Fibroblast of skin of right biceps (primary cell): Measurements from ENCODE around the gene CAT.

ENCODE experiments used
- DNase-seq: peaks from one replicate; pipeline ENCODE4 v3.0.0-alpha.2; 2013

The CAT gene

DNA sequence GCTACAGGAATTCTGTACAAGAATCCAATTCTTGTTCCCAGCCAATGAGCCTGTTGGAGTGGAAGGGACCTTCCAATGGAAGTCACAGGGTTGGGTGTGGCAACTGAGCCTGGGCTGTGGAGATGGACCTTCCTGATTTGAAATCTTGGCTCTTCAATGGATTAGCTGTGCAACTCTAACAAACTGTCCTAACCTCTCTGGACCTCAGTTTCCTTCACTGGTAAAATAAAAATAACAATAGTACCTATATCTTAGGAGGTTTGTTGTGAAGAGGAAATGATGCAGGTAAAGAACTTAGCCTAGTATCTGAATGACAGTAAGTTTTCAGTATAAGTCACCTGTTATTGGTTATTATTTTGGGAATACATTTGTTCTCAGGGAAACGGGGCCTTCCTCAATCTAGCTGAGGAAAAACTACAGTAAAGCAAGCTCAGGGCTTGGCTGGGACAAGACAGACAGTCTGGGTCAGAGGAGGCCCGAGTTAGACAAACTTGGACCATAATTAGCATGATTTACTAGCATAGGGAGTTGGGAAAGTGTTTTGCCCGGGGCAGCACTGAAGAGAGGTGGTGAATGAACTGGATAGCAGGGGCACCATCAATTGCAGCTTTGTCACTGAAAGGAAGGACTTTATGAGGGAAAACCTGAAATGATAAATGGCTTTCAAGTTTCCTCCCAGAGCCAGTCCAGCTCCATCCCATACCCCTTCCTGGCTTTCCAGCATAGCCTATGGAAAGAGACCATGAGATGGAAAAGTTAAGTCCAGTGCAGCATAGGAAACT, 61.2 kb downstream of the CAT start:
- DNase-seq: no peak

DNA sequence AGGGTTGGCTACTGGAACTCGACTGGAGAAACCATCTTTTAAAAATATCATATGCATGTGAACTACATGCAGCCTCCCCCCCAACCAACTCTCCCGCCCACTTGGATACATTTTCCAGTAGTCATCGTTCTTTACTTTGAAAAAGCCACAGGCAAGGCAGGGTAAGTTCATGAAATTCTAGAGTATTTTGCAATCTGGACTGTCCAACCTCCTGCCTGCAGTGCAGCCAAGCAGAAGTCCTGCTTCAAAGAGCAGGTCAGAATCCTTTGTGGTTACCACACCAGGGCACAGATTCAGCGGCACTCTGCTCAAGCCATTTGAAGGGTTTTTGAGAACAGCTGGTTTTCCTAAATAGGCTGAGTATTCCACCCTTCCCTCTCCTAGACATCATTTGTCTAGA, 62.8 kb downstream of the CAT start:
- peak; percentile 80 for DNase-seq

DNA sequence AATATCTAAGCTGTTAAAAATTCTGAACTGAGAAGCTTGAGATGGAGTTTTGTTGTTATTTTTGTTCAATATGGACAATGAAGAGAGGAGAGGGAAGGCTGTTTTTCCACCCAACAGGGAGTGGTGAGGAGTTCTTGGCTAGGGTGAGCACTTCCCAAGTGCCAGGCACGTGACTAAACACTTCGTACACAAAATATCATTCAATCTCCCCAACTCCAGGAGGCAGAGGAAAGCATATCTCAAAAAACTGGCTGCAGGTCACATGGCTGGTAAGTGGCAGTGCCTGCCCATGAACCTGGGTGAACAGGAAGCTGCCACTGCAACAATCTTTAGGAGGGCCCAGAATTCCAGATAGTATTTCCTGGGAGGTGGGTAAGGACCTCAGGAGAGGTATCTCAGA, 63.2 kb downstream of the CAT start:
- peak; percentile 8 for DNase-seq

DNA sequence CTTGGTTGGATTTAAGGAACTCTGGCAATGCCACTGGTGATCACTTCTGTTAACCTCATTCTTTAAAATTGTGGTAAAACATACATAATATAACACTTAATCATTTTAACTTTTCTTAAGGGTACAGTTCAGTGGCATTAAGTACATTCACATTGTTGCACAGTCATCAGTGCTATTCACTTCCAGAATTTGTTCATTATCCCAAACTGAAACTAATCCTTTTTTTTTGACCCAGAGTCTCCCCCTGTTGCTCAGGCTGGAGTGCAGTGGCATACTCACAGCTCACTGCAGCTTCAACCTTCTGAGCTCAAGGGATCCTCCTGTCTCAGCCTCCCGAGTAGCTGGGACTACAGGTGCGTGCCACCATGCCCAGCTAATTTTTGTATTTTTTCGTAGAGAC, 64.2 kb downstream of the CAT start:
- peak; percentile 12 for DNase-seq

DNA sequence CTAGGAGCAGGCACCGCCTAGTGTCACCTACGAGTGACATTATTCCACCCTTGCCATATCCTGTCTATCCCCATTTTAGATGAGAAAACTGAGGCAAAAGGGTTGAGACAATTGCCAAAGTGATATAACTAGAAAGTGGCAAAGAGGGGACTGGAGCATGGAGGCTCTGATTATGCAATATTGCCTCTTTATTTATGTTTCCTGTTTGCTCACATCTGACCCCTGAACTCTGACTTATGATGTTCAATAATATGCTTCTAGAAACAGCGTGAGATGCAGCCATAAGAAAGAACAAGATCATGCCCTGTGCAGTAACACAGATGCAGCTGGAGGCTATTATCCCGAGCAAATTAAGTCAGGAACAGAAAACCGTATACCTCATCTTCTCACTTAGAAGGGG, 67.1 kb downstream of the CAT start:
- DNase-seq: no peak

DNA sequence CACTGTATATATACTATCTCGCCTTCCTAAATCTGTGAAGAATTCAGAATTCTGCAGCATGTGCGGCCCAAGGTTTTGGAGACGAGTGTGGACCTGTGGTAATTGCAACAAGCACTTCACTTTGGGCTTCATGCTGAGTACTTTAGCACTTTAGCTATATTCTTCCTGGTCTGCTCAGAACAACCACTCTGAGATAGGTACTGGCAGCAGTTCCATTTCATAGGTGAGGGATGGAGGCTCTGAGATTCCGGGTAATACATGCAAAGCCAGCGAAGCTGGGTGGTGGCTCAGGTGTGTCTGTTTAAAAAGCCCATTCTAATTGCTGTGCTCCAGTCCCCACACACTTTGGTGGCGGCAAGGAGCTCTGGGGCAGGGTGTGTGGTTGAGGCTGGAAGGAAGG, 68.4 kb downstream of the CAT start:
- DNase-seq: no peak

DNA sequence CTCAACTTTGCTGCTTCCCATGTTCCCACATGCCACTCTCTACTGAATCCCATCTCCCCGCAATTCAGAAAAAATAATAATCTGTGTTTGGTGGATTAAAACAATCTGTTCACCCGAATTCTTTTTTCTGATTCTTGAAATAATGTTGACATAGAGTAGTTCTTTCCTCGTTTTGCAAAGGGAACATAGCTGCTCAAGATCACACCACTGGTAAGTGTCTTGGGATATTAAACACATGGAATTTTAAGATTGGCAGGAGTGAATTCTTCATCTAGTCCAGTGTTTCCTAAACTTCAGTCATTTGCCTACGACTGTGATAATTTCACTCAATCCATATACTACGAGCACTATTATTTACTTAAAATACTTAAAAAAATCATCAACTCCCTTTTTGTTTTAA, 68.9 kb downstream of the CAT start:
- DNase-seq: no peak

DNA sequence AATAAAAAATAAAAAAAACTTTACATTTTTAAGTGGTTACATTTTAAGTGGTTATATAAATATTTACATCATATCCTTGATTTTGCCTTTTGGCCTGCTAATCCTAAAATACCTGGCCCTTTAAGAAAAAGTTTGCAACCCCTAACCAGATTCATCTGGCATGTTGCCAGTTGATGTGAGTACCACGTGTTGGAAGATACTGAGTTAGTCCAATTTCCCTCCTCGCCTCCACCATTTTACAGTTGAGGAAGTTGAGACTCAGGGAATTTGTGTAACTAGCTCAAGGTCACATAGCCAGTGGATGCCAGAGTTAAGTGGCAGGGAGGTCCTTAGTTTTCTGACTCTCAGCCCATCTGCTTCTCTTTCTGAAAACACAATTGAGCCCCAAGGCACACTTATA, 69.8 kb downstream of the CAT start:
- peak; percentile 10 for DNase-seq

DNA sequence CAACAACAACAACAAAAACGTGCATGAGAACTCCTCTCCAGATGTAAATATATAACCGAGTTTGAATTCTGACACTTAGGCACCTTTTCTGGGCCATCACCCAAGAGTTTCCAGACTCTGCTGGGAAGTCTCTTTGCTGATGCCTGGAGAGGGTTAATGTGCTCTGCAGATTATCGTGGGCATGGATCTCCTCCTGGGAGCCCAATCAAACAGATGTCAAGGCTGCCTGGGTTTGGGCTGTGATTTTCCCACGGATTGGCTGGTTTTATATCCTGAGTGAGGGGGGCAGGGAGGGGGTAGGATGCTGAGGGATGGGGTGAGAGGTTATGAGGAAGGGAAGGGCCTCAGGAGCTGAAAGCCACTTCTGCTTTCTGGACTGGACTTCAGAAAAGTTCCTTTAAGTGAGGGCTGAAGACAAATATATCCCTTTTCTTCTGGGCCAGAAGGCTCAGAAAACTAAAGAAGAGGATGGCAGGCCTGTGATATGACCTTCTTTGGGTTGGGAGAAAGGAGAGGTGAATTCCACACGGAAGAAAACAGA, 70.7 kb downstream of the CAT start:
- no peak for DNase-seq

DNA sequence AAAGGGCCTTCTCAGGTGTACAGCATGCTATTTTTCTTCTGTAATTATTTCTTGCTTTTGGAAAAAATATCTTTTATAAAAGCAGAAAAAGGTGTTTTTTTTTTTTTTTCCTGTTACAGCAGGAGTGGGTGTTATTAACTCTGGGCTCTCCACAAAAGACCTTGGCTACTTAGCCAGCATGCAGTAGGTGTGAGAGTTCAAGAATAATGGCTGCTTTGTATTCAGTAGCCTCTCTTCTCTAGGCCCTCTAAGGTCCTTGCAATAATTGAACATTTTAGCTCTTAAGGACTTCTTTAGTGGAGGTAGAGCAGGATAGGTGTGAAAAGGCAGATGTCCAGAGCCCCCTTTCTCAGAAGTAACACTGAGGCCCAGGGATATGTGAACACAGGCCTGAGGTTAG, 71.5 kb downstream of the CAT start:
- DNase-seq: no peak

DNA sequence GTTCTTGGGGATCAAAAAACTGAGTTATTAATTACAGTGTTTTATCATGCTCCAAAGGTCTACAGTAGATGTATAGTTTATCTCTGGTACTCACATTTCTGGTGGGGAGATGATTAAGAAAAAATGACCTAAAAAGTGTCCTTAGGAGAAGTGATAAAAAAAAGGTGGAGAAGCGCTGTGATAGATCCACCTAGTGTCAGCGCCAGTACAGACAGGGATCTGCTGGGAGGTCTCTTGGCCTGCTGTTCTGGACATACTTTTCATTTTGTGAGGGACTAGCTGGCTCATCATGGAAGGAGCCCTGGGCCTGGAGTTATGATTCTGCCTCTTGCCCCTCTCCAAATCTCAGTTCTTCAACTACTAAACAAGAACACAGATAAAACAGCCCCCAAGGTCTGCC, 71.9 kb downstream of the CAT start:
- no peak for DNase-seq

DNA sequence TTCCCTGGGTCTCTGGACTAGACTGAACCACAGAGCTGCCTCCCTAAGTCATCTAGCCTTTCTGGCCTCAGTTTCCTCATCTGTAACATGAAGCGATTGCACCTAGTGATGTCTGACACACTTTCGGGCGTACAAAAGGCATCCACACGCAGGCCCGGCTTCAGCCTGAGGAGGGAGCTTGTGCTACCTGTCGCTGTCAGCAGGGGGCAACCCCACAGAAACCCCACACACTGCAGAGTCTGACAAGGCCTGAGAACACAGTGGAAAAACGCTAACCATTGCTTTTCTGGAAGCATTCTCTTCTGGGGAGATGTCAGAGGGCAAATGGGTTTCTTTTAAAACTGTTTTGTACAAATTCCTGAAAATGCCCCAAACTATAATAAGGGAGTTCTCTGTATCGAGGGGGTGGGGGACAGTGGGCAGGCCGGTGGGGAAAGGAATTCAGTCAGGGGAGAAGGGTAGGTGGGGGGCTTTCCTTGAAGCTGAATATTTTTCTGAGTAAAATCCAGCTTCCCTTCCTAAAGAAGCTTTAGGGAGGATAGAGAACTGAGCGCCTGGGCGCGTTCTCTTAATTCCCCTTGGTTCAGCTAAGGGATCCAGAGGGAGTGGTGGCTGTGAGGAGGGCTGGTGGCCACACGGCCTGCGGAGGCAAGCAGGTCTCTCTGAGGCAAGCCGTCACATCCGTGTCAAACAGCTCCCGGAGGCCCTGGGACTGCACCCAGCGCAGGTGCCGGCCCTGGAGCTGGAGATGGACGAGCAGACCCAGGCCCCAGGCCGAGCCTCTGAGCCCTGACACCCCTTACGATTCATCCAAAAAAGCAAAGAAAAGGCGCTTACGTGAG, 74.3 kb downstream of the CAT start:
- peak; percentile 40 for DNase-seq

DNA sequence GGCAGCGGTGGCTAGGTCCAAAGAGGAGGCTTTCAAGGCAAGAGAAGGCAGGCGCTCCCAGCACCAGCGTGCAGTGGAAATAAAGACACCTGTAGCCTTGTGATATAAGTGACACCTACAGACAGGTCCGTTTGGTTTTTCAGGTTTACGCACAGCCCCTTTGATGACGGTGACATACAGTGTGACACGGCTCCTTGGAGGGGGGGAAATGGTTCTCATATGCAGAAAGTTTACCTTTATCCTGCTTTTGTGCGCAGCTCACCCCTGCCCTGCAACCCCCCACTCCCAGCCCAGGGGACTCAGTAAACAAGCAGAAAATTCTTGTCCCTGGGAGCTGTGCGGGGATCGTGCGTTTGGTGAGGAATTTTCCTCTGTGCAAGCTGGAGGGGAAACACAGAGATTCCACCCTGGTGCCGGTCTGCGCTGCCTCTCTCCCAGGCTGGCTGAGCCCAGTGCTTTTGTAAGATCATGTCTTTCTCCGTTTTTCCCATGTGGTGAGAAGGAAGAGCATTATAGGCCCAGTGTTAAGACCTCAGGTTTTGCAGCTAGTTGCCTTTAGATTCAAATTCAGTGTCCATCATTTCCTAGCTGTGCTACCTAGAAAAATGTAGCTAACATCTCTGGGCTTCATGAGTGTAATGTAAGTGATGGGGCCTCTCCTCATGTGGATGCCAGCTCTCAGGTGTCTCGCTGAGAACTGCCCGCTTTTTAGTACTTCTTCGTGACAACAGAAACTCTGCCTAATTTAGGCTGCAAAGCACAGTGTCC, 75.1 kb downstream of the CAT start, which contains the start of gene ELF5:
Gene ELF5 (minus strand): TSS at position 113 of the 768 bp plus-strand sequence. CDS start 8,045 bp downstream, outside the sequence.
- no peak for DNase-seq

DNA sequence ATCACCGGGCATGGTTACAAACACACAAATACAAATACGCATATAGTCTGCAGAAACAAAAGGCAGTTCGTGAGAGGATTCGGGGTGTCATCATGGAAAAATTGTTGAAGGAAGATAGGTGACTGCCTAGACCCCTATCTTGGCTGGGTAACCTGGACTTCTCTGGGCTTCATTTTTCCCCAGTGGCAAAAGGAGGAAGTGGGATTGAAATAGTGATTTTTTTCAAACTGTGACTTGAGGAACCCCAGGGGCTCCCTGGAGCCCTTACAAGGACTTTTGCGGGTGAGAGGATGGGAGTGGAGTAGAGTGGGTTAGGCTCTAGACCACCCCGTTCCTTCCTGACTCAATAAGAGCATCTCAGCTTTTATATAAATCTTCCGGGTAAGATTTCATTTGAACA, 75.9 kb downstream of the CAT start:
- no peak for DNase-seq

DNA sequence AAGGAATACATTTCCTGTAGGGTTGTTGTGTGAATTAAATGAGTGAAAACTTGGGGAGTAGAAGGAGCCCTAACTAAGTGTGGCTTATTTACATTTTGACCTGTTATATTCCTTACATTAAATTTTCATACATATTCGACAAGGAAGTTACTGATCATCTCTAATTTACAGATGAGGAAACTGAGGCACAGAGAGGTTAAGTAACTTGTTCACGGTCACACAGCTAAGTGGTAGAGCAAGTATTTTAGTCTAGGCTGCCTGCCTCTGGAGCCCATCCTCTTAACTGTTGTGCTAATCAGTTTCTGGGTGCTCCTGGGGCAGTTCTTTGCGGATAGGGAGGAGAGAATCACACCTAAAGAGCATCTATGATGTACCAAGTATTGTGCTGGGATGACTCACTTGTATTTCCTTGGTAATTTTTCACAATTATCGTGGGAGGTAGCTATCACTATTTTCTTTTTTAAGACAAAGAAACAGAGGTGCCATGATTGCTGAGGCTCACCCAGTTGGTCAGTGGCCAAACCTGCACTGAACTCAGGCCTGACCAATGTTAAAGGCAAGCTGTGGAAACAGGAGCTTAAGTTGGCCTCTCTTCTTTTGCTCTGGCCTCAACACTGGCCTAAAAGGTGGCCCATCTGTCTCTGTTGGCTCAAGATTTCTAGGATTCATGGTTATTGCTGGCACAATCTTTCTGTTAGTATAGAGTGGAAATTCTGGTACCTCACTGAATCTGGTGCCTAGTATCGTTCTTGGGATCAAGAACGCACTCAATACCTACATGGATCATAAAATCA, 77.7 kb downstream of the CAT start:
- no peak for DNase-seq

DNA sequence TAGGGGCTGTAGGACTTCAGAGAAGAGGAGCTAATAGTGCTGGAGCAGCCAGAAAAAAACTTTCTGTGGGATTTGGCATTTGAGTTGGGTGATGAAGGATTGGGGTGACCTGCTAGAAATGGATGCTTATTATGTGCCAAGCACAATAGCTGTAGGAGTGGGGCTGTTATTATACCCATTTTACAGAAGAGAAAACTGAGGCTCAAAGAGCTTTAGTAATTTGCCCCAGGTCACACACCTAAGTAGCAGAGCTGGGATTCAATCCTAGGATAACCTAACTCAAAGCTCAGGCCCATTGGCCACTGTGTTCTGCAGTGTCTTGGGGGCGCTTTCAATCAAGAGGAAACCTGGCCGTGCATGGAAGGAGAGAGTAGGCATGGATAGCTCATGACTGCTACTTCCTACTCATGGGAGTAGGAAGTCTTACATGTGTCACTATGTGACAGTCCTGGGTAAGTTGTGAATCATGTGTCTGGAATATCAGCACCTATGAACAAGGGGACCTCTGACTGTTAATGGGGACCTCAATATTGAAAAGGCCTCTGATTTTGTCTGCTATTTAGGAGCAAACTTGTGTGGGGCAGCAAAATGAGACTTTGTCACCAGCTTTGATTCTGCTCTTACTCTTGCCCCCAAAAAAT, 81.0 kb downstream of the CAT start:
- no peak for DNase-seq

DNA sequence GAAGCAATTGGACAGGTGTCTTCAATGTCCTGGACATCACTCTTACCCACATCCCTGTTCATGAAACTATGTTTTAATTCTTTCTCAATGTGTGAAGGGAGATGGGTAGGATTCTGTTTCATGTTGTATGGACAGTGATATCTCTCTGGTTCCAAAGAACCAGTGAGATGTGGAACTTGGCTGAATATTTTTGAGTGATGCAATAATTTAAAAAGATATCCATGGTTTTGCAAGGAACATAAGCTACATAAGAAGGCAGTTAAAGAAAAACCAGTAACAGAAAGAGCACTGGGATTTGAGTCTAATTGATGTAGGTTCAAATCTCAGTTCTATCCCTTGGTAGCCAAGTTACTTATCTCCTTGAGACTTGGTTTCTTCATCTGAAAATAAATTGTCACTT, 82.5 kb downstream of the CAT start:
- DNase-seq: no peak
